ENCODE data around the gene ZSCAN10.

The ZSCAN10 gene

DNA sequence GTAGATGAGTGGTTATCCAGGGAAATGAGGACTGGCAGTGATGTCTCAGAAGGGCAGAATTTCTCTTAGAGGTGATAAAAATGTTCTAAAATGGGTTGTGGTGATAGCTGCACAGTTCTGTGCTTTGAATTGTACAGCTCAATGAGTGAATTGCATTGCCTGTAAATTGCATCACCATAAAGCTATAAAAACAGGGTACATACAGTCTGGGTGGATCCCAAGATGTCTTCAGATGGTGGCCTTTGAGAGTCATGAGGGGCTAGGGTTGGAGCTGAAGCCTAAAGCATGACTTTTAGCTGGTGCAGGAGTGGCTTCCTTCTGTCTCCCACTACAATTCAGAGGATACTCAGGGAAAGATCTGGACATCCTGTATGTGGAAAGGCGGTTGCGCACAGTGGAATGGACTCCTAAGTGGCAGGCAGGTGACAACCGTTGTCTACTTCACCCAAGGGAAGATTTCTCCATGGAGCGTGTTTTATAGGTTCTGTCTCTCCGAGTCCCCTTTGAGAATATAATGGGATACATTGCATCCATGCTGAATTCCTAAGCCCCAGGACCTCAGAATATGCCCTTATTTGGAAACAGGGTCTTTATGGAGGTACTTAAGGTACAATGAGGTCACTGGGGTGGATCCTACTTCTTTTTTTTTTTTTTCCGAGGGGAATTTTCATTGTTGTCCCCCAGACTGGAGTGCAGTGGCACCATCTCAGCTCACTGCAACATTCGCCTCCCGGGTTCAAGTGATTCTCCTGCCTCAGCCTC lies 35.3 kb downstream of the ZSCAN10 start:
- no peaks in the 10 kb centered on the region for H3K27me3 ChIP-seq (ENCODE audit: control insufficient read depth, insufficient read depth, low read length)
- H3K36me3 ChIP-seq (ENCODE audit: control insufficient read depth, insufficient read depth, low read length) = no peaks in the 10 kb centered on the region
- no peaks in the 10 kb centered on the region for H3K9me3 ChIP-seq (ENCODE audit: control insufficient read depth, low read length)
- no peak overlapping the region for H3K4me2 ChIP-seq (ENCODE audit: low read length)
- H3K27ac ChIP-seq = no peak overlapping the region
- H3K9ac ChIP-seq = no peak overlapping the region
- H2AFZ ChIP-seq = no peak overlapping the region
- TF ChIP-seq, protein P1, sequence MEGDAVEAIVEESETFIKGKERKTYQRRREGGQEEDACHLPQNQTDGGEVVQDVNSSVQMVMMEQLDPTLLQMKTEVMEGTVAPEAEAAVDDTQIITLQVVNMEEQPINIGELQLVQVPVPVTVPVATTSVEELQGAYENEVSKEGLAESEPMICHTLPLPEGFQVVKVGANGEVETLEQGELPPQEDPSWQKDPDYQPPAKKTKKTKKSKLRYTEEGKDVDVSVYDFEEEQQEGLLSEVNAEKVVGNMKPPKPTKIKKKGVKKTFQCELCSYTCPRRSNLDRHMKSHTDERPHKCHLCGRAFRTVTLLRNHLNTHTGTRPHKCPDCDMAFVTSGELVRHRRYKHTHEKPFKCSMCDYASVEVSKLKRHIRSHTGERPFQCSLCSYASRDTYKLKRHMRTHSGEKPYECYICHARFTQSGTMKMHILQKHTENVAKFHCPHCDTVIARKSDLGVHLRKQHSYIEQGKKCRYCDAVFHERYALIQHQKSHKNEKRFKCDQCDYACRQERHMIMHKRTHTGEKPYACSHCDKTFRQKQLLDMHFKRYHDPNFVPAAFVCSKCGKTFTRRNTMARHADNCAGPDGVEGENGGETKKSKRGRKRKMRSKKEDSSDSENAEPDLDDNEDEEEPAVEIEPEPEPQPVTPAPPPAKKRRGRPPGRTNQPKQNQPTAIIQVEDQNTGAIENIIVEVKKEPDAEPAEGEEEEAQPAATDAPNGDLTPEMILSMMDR (IDR thresholded peaks at IDR 0.05) = no peak
- no peaks in the 10 kb centered on the region for H3K79me2 ChIP-seq
- no peak overlapping the region for H3K4me3 ChIP-seq (ENCODE audit: low read depth, low read length)
- H3K4me1 ChIP-seq = no peaks in the 10 kb centered on the region

DNA sequence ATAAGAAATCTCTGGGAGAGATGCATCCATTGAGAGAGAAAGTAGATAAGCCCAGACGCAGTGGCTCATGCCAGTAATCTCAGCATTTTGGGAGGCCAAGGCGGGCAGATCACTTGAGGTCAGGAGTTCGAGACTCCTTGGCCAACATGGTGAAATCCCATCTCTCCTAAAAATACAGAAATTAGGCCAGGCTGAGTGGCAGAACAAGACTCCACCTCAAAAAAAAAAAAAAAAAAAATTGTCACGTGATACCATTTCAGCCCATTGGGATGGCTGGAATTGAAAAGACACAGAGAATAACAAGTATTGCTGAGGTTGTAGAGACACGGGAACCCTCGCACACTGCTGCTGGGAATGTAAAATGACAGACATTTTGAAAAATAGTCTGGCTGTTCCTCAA lies 36.5 kb downstream of the ZSCAN10 start:
- H3K27ac ChIP-seq = no peak overlapping the region
- no peaks in the 10 kb centered on the region for H3K79me2 ChIP-seq
- no peak overlapping the region for H2AFZ ChIP-seq

DNA sequence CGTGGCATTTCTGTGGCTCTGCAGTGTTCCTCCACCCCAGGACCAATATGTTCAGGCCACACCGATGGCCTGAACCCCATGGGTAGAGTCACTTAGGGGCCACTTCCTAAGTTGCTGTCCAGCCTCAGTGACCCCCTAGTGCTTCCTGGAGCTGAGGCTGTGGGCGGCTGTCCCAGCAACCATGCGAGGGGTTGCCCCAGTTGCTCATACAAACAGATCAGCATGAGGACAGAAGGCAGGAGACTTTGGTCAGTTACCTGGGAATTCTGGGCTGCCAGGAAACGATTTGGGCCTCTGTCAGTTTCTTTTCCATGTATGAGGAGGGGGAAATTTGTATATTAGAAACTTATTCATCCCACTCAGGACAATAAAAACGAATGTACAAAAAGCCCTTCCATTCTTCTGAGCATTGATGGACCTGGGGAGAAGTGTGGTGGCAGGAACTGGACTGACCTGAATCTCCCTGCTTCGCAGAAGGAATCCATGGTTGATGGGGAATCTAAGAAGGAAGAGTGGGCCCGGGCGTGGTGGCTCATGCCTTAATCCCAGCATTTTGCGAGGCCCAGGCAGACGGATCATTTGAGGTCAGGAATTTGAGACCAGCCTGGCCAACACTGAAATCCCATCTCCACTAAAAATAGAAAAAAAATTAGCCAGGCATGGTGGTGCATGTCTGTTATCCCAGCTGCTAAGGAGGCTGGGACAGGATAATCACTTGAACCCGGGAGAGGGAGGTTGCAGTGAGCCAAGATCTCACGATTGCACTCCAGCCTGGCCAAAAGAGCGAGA lies 38.6 kb downstream of the ZSCAN10 start:
- no peaks in the 10 kb centered on the region for H3K36me3 ChIP-seq (ENCODE audit: control insufficient read depth, insufficient read depth, low read length)
- H2AFZ ChIP-seq = no peak overlapping the region
- no peak overlapping the region for H3K9ac ChIP-seq
- H3K4me1 ChIP-seq = no peaks in the 10 kb centered on the region
- H3K4me2 ChIP-seq (ENCODE audit: low read length) = no peak overlapping the region
- peak overlapping the region; percentile 99 for H3K4me3 ChIP-seq (ENCODE audit: low read depth, low read length)
- H3K27ac ChIP-seq = no peak overlapping the region
- TF ChIP-seq, protein P1 (IDR thresholded peaks at IDR 0.05) = no peak
- no peaks in the 10 kb centered on the region for H3K79me2 ChIP-seq
- H3K9me3 ChIP-seq (ENCODE audit: control insufficient read depth, low read length) = no peaks in the 10 kb centered on the region
- no peaks in the 10 kb centered on the region for H3K27me3 ChIP-seq (ENCODE audit: control insufficient read depth, insufficient read depth, low read length)

More for the DNA sequence above, 36.5 kb downstream of the ZSCAN10 start:
- no peak overlapping the region for H3K4me3 ChIP-seq (ENCODE audit: low read depth, low read length)
- no peaks in the 10 kb centered on the region for H3K36me3 ChIP-seq (ENCODE audit: control insufficient read depth, insufficient read depth, low read length)
- no peak overlapping the region for H3K9ac ChIP-seq
- no peaks in the 10 kb centered on the region for H3K9me3 ChIP-seq (ENCODE audit: control insufficient read depth, low read length)
- H3K4me1 ChIP-seq = no peaks in the 10 kb centered on the region
- no peak overlapping the region for H3K4me2 ChIP-seq (ENCODE audit: low read length)
- TF ChIP-seq, protein P1 (IDR thresholded peaks at IDR 0.05) = no peak
- no peaks in the 10 kb centered on the region for H3K27me3 ChIP-seq (ENCODE audit: control insufficient read depth, insufficient read depth, low read length)

DNA sequence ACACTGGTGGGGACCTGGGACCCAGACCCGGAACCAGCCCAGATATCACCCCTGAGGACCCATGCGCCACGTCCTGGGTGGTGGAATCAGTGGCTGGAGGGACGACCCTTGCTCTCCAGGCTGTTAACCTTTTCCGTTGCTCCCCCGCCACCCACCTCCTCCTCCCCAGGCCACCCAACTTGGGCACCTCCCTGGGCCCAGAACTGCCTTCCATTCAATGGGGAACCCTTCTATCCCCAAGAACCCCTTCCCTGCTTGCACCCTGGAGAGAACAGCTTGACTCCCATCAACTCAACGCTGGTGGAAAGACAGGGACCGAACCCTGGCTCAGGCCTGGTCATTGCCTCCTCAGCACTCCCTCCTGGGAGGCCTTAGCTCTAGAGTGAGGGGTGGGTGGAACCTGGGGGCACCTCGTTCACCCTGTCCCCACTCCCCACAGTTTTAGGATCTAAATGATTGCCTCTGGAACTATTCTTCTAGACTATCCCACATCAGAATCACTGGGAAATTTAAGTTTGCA lies 39.3 kb downstream of the ZSCAN10 start:
- Histone ChIP-seq H2AFZ (peak overlapping the region; percentile 93), H3K9me3 (ENCODE audit: control insufficient read depth, low read length) (no peaks in the 10 kb centered on the region), H3K36me3 (ENCODE audit: control insufficient read depth, insufficient read depth, low read length) (no peaks in the 10 kb centered on the region), H3K4me1 (no peaks in the 10 kb centered on the region), H3K27ac (peak overlapping the region; percentile 71), H3K79me2 (no peaks in the 10 kb centered on the region), H3K4me2 (ENCODE audit: low read length) (peak overlapping the region; percentile 99), H3K27me3 (ENCODE audit: control insufficient read depth, insufficient read depth, low read length) (no peaks in the 10 kb centered on the region), H3K4me3 (ENCODE audit: low read depth, low read length) (peak overlapping the region; percentile 99), H3K9ac (peak overlapping the region; percentile 25)
- TF ChIP-seq, protein P1 (IDR thresholded peaks at IDR 0.05) = no peak

All from parathyroid adenoma (tissue), 2 donors.